Peyer's patch (tissue), 4 donors: ENCODE measurements around the gene SIRPB1.

Experiments
- CTCF ChIP-seq, 6 experiments: fragments of 450-650 bp in 4 of 6; fragments of 200-600 bp in 2 of 6; sonication (generic) in 1 of 6; IDR thresholded peaks; one replicate each; pipeline ENCODE4 v1.5.1; 2017 to 2019; ENCODE audit warnings: antibody characterized with exemption in 6 of 6, mild to moderate bottlenecking in 3 of 6, moderate library complexity in 1 of 6
- POLR2A ChIP-seq, 2 donors: fragments of 450-650 bp; IDR thresholded peaks; one replicate each; pipeline ENCODE4 v1.5.1; 2017; ENCODE audit warnings: antibody characterized with exemption in 2 of 2, mild to moderate bottlenecking in 2 of 2, moderate library complexity in 2 of 2

- TF ChIP-seq CTCF (IDR thresholded peaks at IDR 0.05) (no peak), POLR2A (IDR thresholded peaks at IDR 0.05) (no peak)
Observed at GRCh38 chr20:1616858-1617434, 2.9 kb downstream of the SIRPB1 start.
